GM12864 (cell line): ENCODE results near the gene CDH4.

Experiments used
- DNase-seq: peaks from one replicate; pipeline ENCODE4 v3.0.0-alpha.2; 2011; ENCODE audit warnings: low read depth
- H3K4me3 ChIP-seq: 2 replicates; pipeline ENCODE4 v1.5.1; 2011; ENCODE audit warnings: mild to moderate bottlenecking, low read depth, low read length, control low read depth
- TF ChIP-seq, protein P1 (sequence below): IDR thresholded peaks from 2 replicates; pipeline ENCODE4 v1.5.1; 2011; ENCODE audit warnings: low read depth, mild to moderate bottlenecking, moderate library complexity, low read length, control low read depth, inconsistent platforms; ENCODE audit errors: missing control alignments

CDH4 gene

DNA sequence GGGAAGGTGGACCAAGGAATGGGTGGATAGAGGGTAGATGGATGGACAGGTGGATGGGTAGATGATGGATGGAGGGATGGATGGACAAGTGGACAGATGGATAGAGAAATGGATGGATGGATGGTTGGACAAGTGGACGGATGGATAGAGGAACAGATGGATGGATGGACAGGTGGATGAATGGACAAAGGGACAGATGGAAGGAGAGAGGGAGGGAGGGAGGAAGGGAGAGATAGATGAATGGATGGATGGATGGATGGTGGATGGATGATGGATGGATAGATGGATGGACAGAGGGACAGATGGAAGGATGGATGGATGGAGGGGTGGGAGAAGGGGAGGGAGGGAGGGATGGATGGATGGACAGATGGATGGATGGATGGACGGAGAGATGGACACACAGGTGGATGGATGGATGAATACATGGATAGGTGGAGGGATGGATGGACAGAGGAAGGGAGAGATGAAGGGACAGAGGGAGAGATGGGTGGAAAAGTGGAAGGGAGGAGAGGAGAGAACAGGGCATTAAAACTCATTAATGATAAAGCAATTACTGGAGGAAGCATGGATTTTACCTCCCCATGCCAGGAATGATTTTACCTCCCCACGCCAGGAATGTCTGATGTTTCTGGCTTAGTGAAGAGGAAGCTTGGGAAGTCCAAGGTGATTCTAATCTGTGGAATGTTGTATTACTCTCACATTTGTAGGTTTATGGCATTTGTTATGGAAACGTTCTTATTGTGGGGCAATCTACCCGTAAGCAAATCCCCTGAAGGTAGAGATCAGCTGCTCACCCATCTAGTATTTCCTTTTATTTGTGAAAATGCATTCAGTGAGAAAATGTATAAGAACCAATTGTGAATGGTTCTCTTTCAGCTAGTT, 430.3 kb downstream of the CDH4 start:
- TF ChIP-seq, protein P1, sequence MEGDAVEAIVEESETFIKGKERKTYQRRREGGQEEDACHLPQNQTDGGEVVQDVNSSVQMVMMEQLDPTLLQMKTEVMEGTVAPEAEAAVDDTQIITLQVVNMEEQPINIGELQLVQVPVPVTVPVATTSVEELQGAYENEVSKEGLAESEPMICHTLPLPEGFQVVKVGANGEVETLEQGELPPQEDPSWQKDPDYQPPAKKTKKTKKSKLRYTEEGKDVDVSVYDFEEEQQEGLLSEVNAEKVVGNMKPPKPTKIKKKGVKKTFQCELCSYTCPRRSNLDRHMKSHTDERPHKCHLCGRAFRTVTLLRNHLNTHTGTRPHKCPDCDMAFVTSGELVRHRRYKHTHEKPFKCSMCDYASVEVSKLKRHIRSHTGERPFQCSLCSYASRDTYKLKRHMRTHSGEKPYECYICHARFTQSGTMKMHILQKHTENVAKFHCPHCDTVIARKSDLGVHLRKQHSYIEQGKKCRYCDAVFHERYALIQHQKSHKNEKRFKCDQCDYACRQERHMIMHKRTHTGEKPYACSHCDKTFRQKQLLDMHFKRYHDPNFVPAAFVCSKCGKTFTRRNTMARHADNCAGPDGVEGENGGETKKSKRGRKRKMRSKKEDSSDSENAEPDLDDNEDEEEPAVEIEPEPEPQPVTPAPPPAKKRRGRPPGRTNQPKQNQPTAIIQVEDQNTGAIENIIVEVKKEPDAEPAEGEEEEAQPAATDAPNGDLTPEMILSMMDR: no peak
- DNase-seq: no peak
- no peak overlapping the region for H3K4me3 ChIP-seq

DNA sequence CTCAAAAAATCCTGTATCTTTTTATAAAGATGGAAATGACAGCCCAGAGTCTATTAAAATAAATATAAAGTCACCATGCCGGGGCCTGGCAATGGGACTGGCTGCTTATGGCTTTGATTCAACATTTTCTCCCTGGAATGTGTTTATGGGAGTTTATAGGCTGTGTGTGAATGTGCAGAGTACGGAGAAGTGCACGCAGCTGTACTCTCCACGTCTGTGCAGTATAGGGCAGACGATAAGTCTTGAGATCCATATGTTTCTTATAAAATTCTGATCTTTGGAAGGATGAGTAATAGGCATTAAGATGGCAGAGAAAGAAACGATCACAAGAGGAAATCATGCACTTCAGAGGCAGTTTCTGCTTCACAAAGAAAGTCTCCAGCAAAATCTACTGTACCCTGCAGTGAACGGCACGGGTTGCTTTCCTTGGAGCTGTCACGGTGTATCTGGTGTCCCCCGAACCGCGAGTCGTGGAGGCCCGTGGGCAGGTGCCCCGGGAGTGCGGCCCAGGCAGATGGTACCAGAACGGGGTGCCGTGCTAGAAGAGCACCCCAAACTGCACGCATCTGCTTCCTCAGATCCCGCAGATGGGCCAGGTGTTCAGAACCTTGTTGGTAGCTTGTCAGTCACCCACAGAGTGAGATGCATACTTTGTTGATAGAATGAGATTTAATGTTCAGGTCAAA, 431.1 kb downstream of the CDH4 start:
- H3K4me3 ChIP-seq: no peak overlapping the region
- DNase-seq: no peak
- TF ChIP-seq, protein P1: no peak

DNA sequence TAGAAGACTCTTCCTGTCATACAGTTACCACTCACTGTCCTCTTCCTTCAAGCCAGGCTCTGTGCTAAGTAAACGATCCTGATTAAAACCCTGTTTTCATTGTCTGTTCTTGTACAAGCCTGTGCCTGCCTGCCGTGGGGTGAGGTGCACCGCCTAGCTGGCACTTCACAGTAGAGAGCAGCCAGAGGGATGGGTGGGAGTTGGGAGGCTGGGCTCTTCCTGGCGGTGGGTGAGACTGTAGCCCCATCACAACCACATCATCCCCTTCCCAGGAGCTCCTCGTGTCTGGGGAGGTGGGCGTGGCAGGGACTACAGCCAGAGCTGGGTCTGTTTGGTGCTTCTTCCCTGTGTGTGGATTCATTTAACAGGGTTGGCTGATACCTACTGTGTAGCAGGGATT, 431.7 kb downstream of the CDH4 start:
- DNase-seq: no peak
- TF ChIP-seq, protein P1: no peak

DNA sequence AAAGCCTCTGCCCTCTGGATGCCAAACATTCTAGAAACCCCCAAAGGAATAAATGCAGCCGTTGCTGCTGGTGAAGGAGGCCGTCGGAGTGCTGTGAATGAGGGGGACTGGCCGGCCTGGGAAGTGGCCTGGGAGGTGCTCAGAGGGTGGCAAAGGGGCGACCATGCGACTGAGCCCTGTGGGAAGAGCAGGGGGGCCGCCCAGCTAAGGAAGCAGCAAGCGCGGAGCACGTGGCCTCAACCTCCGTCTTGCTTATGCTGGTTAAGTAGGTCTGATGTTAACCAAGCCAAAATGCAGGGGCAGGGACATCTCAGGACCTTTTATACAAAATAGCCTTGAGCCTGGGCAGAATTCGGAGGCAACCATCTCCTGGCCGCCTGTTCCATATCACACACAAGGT, 432.1 kb downstream of the CDH4 start:
- DNase-seq: no peak
- H3K4me3 ChIP-seq: no peak overlapping the region
- TF ChIP-seq, protein P1: no peak

More for the DNA sequence above, 431.7 kb downstream of the CDH4 start:
- H3K4me3 ChIP-seq: no peak overlapping the region

DNA sequence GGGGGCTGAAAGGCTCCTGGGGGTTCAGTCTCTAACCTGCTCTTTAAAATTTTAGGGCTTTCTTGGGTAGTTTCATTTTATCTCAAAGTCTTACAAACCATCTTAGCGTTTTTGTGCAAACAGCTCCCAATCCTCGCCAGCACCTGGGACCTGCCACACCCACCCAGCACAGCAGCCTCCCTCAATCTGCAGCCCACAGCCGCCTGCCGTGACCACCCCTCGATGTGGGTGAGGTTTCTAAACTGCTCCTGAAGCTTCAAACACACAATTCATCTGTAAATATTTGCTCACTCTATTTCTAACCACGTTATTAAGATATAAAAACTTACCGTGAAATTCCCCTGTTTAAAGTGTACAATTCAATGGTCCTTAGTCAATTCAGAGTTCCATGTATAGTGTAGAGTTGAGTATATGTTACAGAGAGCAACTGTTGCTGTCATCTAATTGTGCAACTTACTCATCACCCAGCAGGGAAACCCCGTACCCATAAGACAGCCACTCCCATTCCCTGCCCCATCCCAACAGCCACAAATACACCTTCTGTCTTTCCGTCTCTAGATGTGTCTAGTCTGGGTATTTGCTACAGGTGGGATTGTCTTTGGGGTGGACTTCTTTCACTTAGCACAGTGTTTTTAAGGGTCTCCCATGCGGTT, 432.6 kb downstream of the CDH4 start:
- H3K4me3 ChIP-seq: no peak overlapping the region
- no peak for DNase-seq
- TF ChIP-seq, protein P1: no peak

DNA sequence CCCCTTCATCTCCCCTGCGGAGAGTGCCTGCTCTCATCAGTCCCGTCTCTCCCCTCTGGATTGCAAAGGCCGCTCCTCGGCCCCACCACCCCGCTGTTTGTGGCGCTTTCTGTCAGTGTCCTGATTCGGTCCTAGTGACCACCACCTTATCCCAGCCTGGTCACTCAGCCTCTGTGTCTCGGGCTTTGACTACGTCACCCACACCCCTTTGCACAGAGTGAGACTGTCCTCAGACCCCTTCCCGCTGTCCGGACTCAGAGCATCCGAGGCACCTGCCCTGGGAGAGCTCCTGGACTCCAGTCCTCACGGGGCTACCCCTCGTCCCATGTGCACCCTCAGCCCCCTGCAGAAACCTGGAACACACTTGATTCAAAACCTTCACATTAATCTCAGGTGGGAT, 433.4 kb downstream of the CDH4 start:
- no peak overlapping the region for H3K4me3 ChIP-seq
- DNase-seq: no peak
- TF ChIP-seq, protein P1: no peak
